Gastroesophageal sphincter (tissue), 3 donors: ENCODE results near the gene SAP130.

Experiments
- POLR2AphosphoS5 ChIP-seq: sonication (generic); formaldehyde crosslinking; IDR thresholded peaks from one replicate; pipeline ENCODE4 v1.6.1; 2017; ENCODE audit warnings: antibody characterized with exemption
- TF ChIP-seq, protein P1 (sequence below), 4 experiments: fragments of 200-600 bp in 2 of 4; fragments of 450-650 bp in 2 of 4; sonication (generic) in 1 of 4; IDR thresholded peaks; one replicate each; pipeline ENCODE4 v1.5.1; 2017 to 2019; ENCODE audit warnings: antibody characterized with exemption in 4 of 4, mild to moderate bottlenecking in 2 of 4, moderate library complexity in 2 of 4

- TF ChIP-seq, protein P1, sequence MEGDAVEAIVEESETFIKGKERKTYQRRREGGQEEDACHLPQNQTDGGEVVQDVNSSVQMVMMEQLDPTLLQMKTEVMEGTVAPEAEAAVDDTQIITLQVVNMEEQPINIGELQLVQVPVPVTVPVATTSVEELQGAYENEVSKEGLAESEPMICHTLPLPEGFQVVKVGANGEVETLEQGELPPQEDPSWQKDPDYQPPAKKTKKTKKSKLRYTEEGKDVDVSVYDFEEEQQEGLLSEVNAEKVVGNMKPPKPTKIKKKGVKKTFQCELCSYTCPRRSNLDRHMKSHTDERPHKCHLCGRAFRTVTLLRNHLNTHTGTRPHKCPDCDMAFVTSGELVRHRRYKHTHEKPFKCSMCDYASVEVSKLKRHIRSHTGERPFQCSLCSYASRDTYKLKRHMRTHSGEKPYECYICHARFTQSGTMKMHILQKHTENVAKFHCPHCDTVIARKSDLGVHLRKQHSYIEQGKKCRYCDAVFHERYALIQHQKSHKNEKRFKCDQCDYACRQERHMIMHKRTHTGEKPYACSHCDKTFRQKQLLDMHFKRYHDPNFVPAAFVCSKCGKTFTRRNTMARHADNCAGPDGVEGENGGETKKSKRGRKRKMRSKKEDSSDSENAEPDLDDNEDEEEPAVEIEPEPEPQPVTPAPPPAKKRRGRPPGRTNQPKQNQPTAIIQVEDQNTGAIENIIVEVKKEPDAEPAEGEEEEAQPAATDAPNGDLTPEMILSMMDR (IDR thresholded peaks at IDR 0.05): no peak
- TF ChIP-seq POLR2AphosphoS5: no peak
Measured at GRCh38 chr2:127940641-127941040, 87.2 kb downstream of the SAP130 start.
